HG03196 (cell line): Measurements from ENCODE around the gene TSPAN9.

Experiments used
- ATAC-seq: cut with Tn5 transposase; IDR thresholded peaks from one replicate; pipeline ENCODE4 v1.9.1; 2021; ENCODE audit not compliant: unreplicated experiment

TSPAN9 gene

DNA sequence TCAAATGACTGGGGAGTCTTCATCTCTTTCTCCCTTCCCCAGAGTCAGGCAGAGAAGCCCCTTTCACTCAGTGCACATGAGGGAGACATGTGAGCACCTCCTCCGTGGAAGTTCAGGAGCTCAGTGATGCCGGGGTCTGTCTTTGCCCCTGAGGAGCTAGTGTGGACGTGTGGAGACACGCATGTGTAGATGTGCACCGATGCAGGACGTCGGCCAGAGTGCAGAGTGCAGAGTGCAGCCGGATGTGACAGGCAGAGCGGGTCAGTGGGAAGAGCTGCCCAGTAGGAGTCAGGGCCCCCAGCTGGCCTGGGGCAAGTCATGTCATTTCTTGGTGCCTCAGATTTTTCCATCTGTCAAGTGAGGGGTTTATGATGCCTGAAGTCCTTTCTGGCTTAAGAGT, 20.7 kb downstream of the TSPAN9 start:
- no peak for ATAC-seq

DNA sequence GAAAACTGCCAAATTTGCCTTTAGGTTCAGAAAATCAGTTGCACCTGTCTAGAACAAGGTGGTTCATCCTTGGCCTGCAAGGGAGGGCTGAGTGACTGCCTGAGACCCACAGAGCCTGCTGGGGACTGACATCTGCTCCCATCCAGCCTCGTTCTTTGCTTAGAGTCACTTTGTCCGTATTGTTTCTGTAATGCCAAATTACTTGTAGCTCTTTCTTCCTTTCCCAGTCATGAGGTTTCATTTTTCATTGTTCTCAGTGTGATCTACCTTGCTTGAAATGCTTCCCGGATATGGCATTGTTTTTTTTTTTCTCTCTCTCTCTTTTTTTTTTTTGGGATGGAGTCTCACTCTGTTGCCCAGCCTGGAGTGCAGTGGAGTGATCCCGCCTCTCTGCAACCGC, 21.3 kb downstream of the TSPAN9 start:
- no peak for ATAC-seq

DNA sequence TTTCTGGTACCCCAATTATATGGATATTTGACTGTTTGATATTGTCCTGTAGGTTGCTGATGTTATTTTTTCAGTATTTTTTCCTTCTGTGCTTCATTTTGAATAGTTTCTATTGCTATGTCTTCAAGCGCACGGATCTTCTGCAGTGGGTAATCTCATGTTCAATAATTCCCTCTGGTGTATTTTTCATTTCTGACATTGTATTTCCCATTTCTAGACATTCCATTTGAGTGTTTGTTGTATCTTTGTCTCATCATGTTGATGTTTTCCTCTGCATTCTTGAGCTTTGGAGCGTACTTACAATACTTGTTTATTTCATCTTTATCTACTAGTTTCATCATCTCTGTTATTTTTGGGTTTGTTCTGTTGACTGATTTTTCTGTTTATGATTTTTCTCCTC, 22.0 kb downstream of the TSPAN9 start:
- no peak for ATAC-seq

DNA sequence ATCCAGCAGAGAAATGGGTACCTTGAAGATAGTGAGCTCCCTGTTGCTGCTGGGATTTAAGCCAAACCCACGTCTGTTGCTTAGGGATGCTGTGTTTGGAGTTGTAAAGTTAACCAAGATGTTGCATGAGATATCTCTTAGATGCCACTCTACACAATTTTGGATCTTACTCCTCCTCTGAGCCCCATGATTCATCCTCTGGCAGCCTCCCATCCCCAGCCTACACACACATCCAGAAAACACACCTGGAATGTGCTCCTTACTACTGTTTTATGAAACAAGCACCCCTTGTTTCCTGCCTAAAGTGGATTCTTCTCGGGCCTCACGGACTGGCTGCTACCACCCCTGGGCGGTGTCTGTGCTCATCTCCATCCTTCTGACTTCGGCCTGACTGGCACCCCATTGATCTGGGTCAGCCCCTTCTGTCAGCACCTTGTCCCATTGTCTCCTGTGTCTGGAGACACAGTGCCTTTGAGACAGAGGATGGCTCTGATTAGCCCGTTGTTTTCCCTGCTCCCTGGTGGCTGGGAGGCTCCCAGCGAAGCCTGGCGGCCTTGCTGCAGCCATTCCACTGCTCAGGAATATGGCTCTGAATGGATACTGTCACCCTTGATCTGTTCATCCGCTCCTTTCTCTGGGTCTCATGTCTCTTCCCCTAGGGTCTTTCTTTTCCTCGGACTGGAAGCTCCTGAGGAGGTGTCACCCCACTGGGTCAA, 24.3 kb downstream of the TSPAN9 start:
- ATAC-seq: no peak

DNA sequence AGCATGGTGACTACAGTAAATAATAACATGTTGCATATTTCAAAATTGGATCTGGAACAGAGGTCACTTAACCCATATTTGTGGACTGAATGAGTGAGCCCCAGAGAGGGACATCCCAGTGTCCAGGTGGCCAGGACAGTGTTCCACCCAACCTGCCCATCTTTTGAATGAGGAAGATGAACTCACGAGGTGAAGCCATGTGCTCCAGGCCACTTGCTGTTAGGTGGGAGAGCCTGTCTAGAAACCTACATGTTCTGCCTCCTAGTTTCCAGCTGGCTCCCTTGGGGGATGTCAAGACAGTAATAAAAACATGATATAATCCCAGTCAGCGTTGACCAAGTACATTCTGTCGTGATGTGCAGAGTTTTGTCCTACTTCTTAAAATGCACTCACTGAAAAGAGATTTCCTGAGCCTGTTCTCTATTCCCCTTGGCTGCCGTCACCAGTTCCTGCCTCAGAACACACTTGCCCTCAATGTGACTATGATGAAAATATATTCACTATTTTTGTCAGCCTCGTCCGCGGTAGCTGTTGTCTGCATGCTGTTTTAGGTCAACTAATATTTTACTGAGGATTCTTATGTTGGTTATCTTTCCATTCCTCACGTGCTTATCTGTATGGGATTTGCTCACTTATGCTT, 25.7 kb downstream of the TSPAN9 start:
- ATAC-seq: no peak

DNA sequence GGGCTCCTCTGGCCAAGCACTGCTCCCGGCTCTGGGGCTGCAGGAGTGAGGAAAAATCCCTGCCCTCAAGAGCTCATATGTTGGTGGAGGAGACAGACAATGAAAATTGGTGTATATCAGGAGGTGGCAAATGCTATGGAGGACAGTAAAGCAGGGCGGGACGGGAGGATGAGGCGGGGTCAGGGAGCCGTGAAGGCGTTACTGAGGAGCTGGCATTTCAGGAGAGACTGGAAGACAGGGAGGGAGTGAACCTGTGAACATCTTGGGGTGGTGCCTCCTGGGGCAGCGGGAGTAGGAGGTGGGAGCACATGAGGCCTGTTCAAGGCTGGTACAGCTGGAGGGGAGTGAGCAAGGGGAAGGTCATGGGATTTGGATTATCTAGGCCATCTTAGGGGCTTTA, 26.6 kb downstream of the TSPAN9 start:
- ATAC-seq: no peak

DNA sequence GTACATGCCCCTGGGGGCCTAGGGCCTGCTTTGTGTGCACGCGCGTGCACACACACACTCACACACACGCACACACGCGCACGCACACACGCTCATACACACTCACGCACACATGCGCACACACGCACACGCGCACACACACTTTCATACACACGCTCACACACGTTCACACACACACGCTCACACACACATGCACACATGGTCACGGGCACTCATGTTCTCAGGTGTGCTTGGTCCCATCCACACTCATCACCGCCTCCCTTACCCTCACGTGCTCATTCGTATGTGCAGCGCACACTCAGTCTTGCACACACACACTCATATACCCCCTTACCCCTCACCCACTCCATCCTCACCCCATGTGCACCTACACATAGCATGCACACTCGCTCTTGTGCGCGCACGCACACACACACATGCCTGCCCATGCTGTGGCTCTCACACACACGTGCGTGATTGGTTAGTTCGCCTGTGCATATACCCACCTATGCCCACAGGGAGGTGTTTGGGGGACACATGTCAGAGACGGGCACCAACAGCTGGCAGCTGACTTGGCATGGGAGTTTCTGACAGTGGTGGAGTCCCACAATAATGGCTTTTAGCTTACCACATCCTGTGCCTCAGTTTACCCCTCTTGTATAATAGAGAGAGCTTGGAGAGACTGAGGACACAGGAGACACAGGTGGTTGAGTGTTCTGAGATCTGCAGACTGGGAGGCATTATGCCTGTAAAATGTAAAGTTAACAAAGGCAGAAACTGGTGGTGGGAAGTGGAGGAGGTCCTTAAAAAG, 28.7 kb downstream of the TSPAN9 start:
- ATAC-seq: no peak

DNA sequence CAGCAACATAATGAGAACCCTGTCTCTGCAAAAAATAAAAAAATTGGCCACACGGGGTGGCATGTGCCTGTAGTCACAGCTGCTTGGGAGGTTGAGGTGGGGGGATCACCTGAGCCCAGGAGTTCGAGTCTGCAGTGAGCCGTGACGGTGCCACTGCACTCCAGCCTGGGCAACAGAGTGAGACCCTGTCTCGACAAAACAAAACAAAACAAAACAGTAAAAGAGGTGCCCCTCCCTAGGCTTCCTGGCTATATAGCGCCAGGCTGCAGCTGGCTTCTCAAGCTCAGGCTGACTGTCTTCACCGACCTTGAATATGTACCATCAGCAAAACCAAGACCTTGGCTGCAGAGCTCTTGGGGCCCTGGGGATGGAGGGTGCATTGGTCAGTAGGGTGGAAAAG, 29.4 kb downstream of the TSPAN9 start:
- ATAC-seq: no peak

DNA sequence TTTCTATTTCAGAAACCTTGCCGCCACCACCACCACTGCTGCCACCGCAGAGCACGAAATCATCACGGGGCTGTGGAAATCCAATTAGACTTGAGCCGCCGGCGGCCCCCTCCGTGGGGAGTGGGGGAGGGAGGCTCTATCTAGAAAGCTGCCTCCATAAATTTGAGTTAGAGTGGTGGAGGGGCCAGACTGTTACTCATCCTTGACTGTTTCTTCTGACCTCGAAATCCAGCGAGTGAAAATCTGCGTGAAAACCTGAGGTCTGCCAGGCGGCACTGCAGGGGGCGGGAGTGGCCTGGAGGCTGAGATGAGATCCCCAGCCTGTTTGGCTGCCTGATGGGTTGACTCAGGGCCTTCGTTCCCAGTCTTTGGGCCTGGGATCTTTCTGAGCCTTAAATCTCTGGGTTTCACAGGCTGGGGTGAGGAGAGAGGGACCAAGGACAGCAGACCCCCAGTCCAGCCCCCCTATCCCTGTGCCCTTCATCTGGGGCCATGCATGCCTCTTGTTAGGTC, 29.9 kb downstream of the TSPAN9 start:
- no peak for ATAC-seq

DNA sequence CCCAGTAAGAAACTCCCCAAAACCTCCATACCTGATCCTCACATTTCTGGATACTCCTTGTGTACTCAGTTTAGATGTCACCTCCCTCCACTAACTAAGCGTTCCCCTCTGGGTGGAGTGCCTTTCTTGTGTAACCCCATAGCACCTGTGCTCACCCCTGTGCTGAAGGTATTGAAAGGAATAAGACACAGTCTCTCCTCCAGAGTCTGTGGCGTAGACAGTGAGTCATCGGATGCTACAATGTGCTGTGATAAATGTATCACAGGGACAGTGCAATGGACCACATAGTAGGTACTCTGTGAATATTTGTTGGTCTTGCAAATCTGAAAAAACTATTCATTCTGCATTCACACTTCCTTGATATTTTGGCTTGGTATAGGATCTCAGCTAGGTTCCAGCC, 30.8 kb downstream of the TSPAN9 start:
- ATAC-seq: no peak

DNA sequence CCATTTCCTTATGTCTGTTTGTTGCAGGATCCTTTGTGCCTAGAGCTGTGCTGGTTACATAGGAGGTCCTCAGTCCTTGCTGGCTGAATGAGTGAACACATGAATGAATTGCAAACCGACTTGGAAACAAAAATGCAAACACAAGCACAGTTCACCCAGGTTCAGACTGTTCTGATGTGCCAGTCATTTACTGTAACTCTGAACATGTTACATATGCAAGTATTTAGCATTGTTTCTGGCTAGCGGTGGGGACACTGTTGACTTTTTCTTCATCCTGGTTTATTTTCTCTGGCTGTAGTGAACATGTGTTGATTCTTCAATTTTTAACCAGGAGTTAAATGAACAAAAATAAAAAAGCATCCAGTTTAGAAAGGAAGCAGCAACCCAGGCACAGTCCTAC, 33.4 kb downstream of the TSPAN9 start:
- ATAC-seq: no peak

DNA sequence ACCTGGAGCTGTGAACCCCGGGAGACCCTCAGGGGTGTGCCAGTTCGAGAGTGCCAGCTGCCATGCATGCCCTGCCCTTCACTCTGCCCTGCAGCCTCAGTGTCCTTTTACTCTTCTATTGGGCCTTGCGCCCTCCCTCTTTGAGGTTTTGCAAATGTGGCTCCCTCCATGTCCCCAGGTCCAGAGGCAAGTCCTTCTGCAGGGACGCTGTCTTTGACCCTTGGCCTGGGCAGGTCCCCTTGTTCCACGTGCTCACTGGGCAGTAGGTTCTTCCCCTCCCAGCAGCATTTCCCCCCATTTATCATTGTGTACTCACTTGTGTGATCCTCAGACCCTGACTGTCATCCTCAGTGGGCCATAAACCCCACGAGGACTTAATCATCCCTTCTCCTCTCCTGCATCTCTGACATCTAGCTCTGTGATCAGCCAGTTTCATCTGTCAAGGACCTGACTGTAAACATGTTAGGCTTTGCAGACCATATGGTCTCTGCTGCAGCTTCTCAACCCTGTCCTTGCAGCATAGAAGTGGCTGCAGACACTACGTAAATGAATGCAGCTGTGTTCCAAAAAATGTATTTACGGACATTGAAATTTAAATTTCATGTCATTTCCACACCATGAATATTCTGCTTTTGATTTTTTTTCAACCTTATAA, 36.6 kb downstream of the TSPAN9 start:
- ATAC-seq: no peak

DNA sequence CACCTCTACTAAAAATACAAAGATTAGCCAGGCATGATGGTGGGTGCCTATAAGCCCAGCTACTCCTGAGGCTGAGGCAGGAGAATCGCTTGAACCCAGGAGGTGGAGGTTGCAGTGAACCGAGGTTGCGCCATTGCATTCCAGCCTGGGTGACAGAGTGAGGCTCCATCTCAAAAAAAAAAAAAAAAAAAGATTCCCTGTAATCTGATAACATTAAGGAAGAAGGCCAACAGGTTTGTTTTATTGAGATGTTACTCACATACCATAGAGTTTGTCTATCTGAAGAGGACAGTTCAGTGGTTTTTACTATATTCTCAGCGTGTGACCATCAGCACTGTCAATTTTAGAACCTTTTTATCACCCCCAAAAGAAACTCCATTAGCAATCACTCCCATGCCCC, 37.5 kb downstream of the TSPAN9 start:
- ATAC-seq: no peak

DNA sequence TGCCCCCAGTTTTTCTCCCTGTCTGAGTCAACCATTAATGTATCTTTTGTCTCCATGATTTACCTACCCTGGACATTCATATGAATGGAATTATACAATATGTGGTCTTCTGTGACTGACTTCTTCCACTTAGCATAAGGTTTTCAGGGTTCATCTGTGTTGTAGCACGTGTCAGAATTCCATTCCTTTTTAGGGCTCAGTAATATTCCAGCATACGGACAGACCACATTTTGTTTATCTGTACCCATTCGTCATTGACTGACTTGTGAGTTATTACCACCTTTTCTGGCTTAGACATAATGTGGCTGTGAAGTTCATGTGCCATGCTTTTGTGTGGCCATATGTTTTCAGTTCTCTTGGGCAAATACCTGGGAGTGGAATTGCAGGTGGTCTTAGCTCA, 37.9 kb downstream of the TSPAN9 start:
- ATAC-seq: no peak

DNA sequence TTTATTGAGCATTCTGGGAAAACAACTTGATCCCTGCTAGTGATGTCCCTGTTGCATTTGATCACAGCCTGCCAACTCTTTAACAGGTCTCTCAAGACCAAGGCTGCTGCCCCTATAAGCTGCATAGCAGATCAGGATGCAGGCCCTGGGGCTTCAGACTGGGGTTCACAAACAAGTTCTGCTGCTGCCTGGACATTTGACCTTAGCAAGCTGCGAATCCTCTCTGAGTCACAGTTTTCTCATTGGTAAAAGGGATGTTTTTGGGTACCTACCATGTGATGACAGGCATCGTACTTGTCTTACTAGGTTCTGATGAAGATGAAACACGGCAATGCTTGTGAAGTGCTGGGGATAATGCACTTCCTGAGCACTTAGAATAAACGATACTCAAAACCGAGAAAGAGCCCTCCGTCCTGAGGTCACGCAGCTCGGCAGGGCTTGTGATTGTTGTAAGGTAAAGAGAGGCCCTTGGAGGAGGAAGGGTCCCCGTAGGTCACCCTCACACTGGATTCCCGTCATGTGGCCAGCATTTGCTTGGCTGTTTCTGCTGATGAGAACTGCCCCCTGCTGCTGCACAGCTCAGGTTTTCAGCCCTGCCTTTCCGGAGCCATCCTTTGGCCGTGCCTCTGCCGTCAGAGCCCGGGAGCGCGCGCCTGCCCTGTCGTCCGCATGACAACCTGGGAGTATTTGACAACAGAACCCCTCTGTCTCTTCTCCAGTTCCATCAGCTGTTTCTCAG, 39.1 kb downstream of the TSPAN9 start:
- ATAC-seq: no peak

DNA sequence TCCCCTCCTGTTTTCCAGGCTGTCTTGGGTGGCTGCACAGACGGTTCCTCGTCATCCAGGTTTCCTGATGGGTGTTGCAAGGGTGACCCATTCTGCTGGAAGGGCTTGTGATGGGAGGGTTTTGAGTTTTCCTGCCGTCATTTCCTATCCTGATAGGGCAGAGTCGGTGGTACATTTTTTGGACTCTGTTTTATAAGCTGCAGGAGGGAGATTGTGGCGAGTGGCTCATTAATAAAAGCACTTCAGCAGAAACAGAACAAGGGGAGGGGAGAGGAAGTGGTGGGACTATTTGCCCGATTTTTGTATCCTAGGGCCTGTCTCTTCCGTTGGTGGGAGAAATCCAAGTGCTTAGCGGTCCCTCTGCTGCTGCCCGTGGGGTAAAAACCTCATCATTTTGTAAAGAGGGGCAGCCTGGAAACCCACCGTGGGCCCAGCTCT, 40.0 kb downstream of the TSPAN9 start:
- ATAC-seq: no peak

DNA sequence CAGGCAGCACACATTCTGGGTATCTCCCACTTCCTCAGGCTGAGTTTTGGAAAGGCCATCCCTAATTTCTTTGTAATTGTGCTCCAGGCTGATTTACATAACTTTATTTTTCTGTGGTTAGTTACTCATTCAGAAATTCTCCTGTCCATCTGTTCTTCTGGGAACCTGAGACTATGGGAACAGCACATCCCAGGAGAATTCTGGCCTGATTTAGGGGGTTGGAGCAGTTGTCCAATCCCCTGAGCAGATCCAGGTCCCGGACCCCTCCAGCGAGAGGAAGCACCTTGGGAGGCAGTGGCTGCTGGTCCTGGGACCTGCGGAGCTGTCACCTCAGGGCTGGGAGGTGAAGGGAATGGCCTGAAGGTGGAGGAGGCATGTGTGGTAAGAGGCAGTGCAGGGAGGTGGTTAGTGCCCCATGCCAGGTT, 40.4 kb downstream of the TSPAN9 start:
- no peak for ATAC-seq

DNA sequence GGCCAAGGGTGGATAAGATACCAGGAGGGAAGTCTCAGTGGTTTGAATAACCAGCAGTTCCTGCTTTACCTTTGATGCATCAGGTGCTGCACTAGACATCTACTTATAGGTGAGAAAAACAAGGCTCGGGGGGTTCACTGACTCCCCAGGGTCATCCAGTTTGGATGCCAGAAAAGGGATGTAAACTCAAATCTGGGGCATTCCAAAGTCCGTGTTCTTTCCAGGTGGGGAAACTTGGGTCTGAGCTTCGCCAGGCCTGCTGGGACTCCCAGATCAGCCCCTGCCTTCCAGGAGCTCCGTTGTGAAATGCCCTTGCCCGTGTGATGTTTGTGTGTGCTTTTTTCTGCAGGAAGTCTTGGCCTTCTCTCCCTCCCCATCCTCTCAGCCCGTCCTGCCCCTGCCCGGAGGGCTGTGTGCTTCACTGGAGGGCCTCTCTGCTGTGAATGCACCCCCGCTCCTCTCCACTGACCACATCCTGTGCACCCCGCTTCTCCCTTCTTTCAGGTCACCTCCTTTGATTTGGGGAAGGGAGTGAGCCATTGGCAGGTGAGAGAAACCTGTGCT, 42.1 kb downstream of the TSPAN9 start:
- no peak for ATAC-seq

DNA sequence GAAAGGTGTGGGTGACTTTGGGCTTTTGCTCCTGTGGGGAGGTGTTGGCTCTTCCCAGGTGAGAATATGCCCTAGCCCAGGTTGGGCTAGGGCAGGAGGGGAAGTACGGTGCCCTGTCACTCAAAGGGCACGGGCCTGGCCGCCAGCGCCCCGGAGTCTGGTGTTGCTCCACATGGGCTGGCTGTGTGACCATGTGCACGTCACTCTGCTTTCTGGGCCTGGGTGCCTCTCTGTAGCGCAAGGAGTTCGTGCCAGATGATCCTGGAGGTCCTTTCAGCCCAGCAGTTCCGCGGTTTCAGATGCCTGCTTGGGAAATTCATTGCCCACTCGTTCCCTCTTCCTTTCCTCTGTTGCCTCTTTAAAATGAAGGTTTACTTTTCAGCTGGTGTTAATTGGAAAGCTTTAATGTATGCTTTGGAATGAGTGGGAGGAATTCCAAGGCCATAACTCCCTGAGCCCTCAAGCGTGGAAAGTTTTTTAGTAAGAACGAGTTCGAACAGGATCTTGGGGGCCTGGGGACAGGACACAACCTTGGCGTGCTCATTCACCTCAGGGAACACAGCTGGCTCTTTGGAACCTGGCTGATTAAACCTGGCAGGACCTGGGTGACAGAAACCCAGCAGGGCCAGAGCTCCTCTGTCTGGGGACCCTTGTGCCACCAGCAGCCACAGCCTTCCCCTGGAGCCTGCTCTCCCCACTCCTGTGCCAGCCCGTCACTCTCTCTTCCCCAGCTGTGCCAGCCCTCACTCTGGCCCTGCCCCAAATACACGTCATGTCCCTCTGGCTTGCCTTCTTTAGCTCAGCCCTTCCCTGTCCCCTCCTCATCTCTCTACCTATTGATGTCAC, 42.8 kb downstream of the TSPAN9 start:
- no peak for ATAC-seq
